Fibroblast of mammary gland (primary cell): Measurements from ENCODE around the gene CAPN13.

Source experiments
- DNase-seq: peaks from one replicate; pipeline ENCODE4 v3.0.0-alpha.2; 2010; ENCODE audit warnings: low read depth
- H3K4me3 ChIP-seq: 2 replicates; pipeline ENCODE4 v1.5.1; 2011; ENCODE audit warnings: low read depth, mild to moderate bottlenecking, low read length, moderate library complexity; ENCODE audit not compliant: control insufficient read depth
- TF ChIP-seq, protein P1 (sequence below): conservative IDR thresholded peaks from 2 replicates; pipeline ENCODE4 v1.5.1; 2011; ENCODE audit warnings: low read depth, low read length, inconsistent platforms; ENCODE audit not compliant: control insufficient read depth, insufficient read depth

The CAPN13 gene

DNA sequence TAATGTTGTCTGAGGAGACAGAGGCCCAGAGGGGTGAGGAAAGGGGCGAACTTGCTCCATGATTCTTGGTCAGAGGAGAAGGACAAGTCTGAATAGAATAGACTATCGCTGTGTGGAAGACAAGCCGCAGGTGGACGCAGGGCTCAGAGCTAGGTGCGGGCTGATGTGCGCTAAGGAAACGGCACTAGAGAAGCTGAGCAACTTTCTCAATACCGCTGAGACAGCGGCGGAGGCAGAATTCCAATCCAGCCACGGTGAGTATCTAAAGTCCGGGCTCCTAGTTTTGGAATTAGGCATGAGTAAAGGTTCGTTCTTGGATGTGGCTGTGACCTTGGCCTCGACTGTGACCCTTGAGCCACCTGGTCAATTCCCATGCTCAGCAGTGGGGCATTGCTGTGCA lies 47.8 kb downstream of the CAPN13 start:
- no peak for DNase-seq
- TF ChIP-seq, protein P1, sequence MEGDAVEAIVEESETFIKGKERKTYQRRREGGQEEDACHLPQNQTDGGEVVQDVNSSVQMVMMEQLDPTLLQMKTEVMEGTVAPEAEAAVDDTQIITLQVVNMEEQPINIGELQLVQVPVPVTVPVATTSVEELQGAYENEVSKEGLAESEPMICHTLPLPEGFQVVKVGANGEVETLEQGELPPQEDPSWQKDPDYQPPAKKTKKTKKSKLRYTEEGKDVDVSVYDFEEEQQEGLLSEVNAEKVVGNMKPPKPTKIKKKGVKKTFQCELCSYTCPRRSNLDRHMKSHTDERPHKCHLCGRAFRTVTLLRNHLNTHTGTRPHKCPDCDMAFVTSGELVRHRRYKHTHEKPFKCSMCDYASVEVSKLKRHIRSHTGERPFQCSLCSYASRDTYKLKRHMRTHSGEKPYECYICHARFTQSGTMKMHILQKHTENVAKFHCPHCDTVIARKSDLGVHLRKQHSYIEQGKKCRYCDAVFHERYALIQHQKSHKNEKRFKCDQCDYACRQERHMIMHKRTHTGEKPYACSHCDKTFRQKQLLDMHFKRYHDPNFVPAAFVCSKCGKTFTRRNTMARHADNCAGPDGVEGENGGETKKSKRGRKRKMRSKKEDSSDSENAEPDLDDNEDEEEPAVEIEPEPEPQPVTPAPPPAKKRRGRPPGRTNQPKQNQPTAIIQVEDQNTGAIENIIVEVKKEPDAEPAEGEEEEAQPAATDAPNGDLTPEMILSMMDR: no peak
- H3K4me3 ChIP-seq: no peak overlapping the region

DNA sequence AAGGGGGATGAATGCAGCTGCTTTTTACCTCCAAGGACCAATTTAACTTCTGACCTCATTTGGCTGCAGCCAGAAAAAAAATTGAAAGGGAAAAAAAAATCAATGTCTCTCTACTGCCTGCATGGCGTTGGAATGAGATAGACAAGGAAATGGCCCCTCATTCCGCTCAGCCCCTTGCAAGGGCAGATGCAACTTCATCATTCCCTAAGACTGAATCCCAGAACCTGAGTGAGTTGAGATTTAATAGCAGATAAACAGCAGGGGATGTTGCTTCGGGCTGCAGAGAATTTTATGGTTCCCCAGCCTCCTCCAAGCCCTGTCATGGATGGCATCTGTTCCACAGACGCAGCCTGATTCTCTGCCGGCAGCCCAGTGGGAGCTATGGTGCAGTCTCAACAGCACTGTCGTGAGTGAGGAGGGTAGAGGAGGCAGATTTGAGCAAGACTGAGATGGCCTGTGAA lies 49.0 kb downstream of the CAPN13 start:
- TF ChIP-seq, protein P1: no peak
- no peak overlapping the region for H3K4me3 ChIP-seq
- no peak for DNase-seq

DNA sequence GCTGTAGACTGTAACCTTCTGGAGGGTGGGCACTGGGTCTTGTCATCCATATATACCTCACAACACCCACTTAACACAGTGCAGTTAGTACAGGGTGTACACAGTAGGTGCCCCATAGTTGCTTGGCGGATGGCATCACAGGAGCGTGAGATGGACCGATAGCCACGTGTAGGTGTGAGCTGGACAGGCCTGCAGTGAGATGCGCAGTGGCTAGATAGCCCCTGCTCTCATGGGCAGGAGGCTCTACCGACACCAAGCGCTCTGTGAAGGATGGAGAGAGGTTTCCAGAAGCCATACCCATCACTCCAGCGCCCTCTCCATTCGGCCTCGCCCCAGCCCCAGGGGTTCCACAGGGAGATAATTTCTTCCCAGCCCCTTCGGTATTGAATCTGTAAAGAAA lies 49.5 kb downstream of the CAPN13 start:
- DNase-seq: no peak
- H3K4me3 ChIP-seq: no peak overlapping the region
- TF ChIP-seq, protein P1: no peak

DNA sequence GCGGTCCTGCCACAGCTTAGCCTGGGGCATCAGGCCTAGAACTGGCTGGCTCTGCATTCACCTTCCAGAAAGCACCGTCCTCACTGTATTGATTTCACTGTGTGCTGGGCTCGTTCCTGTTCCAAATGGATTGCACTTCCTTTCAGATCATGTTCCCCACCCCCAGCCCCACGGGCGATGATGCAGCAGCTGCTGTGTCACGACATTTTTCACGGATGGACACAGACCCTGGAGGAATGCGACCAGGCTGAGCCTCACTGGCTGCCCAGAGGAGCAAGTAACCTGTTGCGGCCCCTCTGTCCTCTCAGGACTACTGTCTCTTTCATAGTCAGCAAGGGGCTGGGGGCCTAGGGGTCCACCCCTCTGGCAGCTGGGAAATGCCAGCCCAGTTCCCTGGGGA lies 50.3 kb downstream of the CAPN13 start:
- DNase-seq: no peak
- no peak overlapping the region for H3K4me3 ChIP-seq
- TF ChIP-seq, protein P1: no peak

DNA sequence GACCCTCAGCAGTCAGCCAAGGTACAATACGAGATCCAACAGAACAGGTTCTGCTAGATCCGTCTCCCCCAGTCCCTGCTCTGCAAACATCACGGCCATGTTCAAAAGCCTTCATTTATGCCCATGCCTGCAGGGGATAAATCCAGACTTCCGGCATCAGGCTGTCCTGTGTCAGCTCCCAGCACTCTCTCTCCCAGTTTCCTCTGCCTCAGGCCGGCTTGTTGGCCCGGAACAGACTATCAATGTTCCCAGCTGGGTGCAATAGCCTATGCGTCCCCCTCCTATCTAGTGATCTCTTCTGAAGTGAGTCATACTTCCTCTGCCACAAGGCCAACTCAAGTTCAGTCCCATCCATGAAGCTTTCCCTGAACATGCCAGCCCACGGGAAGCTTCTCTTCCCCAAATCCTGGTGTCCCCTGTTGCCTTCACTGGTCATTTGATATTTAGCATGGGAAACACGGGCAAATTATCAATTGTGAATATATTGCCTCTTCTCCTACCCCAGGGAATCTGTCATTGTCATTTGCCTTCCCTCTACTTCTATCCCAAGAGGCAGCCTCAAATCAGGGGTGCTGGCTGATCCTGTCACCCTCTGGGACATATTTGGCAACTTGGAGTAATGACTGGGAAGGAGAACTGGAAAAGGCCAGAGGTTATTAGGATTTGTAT lies 51.1 kb downstream of the CAPN13 start:
- TF ChIP-seq, protein P1: no peak
- no peak for DNase-seq
- no peak overlapping the region for H3K4me3 ChIP-seq

DNA sequence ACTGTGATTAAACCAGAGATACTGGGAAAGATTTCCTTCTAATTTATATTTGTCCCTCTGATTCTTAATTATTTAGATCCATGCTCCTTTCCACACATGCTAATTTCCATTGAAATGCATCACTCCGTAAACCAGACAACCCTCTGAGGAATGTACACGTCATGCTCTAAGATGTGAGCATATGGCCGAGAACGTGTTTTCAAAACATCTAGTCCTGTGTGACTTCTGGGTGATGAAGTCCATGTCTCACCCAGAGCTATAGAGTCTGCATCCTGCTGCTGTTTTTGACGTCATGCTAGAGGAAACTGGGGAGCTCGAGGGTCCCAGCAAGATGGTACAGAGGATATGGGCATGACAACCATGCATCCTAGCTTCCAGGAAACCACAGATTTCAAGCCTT lies 53.6 kb downstream of the CAPN13 start:
- DNase-seq: no peak
- no peak overlapping the region for H3K4me3 ChIP-seq
- TF ChIP-seq, protein P1: no peak
